ENCODE data around the gene NCOA3. TPM values are rescaled to one million over a fixed set of nuclear protein-coding genes. Genes with fewer than 3 reads are reported as not detected.

Gene NCOA3
- total and polyA plus RNA-seq, 7 donors, result 11.9 to 56.9 (median 18.1) TPM

GRCh38 chr20:47557791-47558190 lies 56.1 kb downstream of the NCOA3 start:
- Histone ChIP-seq H3K36me3 (ENCODE audit: insufficient read depth in 1 of 2, low read depth in 1 of 2) (no peaks in the 10 kb centered on the region), H3K4me1 (peaks cover 49% of the 10 kb centered on the region), H3K9me3 (no peaks in the 10 kb centered on the region), H3K4me3 (no peak overlapping the region), H3K27ac (no peak overlapping the region), H3K27me3 (ENCODE audit: insufficient read depth in 3 of 3, low read length in 2 of 3) (no peaks in the 10 kb centered on the region)
- DNase-seq (no peak), ATAC-seq (no peak)
- TF ChIP-seq CTCF (IDR thresholded peaks at IDR 0.05), result no peak
- intact Hi-C loops (cut with DNase I), result no loop called here
- WGBS, 3 donors, result 80 to 91% (median 84%) methylated on average over 7 of the region's 7 CpGs

- Histone ChIP-seq H3K27ac (no peak overlapping the region), H3K36me3 (ENCODE audit: insufficient read depth in 1 of 2, low read depth in 1 of 2) (no peaks in the 10 kb centered on the region), H3K4me3 (no peak overlapping the region), H3K27me3 (ENCODE audit: insufficient read depth in 3 of 3, low read length in 2 of 3) (no peaks in the 10 kb centered on the region), H3K4me1 (peaks cover 55% of the 10 kb centered on the region), H3K9me3 (no peaks in the 10 kb centered on the region)
- ATAC-seq, result peak in 1 of 4 donors; percentile 26
- 45 to 70% (median 65%) methylated on average over 10 of the region's 10 CpGs for WGBS, 3 donors
- no peak for TF ChIP-seq CTCF (IDR thresholded peaks at IDR 0.05)
- intact Hi-C loops (cut with DNase I), result no loop called here
- no peak for DNase-seq
Measured at GRCh38 chr20:47558295-47559066, 56.8 kb downstream of the NCOA3 start.

- DNase-seq (no peak), ATAC-seq (no peak)
- Histone ChIP-seq H3K9me3 (no peaks in the 10 kb centered on the region), H3K4me1 (peaks cover 56% of the 10 kb centered on the region), H3K27me3 (ENCODE audit: insufficient read depth in 3 of 3, low read length in 2 of 3) (no peaks in the 10 kb centered on the region), H3K4me3 (no peak overlapping the region), H3K36me3 (ENCODE audit: insufficient read depth in 1 of 2, low read depth in 1 of 2) (no peaks in the 10 kb centered on the region), H3K27ac (no peak overlapping the region)
- intact Hi-C loops (cut with DNase I), result no loop called here
- no peak for TF ChIP-seq CTCF (IDR thresholded peaks at IDR 0.05)
Measured at GRCh38 chr20:47559141-47559540, 57.5 kb downstream of the NCOA3 start.

GRCh38 chr20:47561180-47561579 lies 59.5 kb downstream of the NCOA3 start:
- WGBS, 3 donors, result 19 to 41% (median 20%) methylated on average over 3 of the region's 3 CpGs
- DNase-seq, result no peak
- TF ChIP-seq CTCF (IDR thresholded peaks at IDR 0.05), result no peak
- Histone ChIP-seq H3K27ac (no peak overlapping the region), H3K9me3 (no peaks in the 10 kb centered on the region), H3K36me3 (ENCODE audit: insufficient read depth in 1 of 2, low read depth in 1 of 2) (no peaks in the 10 kb centered on the region), H3K4me1 (peaks cover 73% of the 10 kb centered on the region), H3K27me3 (ENCODE audit: insufficient read depth in 3 of 3, low read length in 2 of 3) (no peaks in the 10 kb centered on the region), H3K4me3 (no peak overlapping the region)
- peak in 3 of 4 donors; percentile 17 to 64 (median 48) for ATAC-seq
- intact Hi-C loops (cut with DNase I), result no loop called here

All from psoas muscle (tissue), 8 donors.